ENCODE data around the gene MYO19.

GRCh38 chr17:36540696-36541095 is 6.0 kb upstream of the MYO19 start:
- TF ChIP-seq, protein P1, sequence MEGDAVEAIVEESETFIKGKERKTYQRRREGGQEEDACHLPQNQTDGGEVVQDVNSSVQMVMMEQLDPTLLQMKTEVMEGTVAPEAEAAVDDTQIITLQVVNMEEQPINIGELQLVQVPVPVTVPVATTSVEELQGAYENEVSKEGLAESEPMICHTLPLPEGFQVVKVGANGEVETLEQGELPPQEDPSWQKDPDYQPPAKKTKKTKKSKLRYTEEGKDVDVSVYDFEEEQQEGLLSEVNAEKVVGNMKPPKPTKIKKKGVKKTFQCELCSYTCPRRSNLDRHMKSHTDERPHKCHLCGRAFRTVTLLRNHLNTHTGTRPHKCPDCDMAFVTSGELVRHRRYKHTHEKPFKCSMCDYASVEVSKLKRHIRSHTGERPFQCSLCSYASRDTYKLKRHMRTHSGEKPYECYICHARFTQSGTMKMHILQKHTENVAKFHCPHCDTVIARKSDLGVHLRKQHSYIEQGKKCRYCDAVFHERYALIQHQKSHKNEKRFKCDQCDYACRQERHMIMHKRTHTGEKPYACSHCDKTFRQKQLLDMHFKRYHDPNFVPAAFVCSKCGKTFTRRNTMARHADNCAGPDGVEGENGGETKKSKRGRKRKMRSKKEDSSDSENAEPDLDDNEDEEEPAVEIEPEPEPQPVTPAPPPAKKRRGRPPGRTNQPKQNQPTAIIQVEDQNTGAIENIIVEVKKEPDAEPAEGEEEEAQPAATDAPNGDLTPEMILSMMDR (IDR thresholded peaks at IDR 0.05) = no peak
- no peak for TF ChIP-seq POLR2A (IDR thresholded peaks at IDR 0.05)

All from suprapubic skin (tissue), 3 donors.